NB4 (cell line): ENCODE results near the gene TBC1D3I.
"Not testable (repeated sequence)": the region's sequence is repeated elsewhere in the genome, so short reads cannot be mapped to it uniquely, and the experiment has no call there.

Experiments
- DNase-seq: peaks from one replicate; pipeline ENCODE4 v3.0.0; 2010; ENCODE audit warnings: low read depth
- H3K4me3 ChIP-seq: one replicate; pipeline ENCODE4 v1.5.1; 2011; ENCODE audit warnings: mild to moderate bottlenecking, low read depth, low read length, moderate library complexity
- MYC ChIP-seq: IDR thresholded peaks from 2 replicates; pipeline ENCODE4 v1.6.1; 2011; ENCODE audit warnings: low read depth, low read length
- POLR2A ChIP-seq: IDR thresholded peaks from 2 replicates; pipeline ENCODE4 v1.6.1; 2011; ENCODE audit warnings: mild to moderate bottlenecking; ENCODE audit not compliant: insufficient read length; ENCODE audit errors: extremely low read depth
- TF ChIP-seq, protein P1 (sequence below): IDR thresholded peaks from 2 replicates; pipeline ENCODE4 v1.6.1; 2011; ENCODE audit warnings: low read depth, low read length
- TF ChIP-seq, protein P2 (sequence below): IDR thresholded peaks from one replicate; pipeline ENCODE4 v1.5.1; 2012; ENCODE audit warnings: low read depth, low read length

The TBC1D3I gene

DNA sequence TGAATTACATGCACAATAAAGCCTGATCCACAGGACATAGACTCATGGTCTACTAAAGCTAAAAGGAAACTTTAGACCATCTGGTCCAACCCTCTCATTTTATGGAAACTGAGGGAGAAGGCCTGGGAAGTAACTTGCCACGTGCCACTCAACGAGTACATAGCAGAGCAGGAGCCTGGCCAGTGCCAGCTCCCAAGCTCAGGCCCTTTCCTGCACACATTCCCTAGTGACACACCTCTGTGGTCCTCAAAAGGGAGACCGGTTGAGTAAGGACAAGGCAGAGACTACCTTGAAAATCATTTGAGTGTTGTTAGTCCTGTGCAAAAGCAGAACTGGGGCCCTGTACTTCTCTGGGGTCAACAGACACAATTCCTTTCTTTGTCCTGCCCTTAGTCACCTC, 50.7 kb downstream of the TBC1D3I start:
- no peak overlapping the region for H3K4me3 ChIP-seq
- DNase-seq: no peak
- TF ChIP-seq, protein P1, sequence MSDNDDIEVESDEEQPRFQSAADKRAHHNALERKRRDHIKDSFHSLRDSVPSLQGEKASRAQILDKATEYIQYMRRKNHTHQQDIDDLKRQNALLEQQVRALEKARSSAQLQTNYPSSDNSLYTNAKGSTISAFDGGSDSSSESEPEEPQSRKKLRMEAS: no peak
- TF ChIP-seq MYC: no peak
- TF ChIP-seq, protein P2, sequence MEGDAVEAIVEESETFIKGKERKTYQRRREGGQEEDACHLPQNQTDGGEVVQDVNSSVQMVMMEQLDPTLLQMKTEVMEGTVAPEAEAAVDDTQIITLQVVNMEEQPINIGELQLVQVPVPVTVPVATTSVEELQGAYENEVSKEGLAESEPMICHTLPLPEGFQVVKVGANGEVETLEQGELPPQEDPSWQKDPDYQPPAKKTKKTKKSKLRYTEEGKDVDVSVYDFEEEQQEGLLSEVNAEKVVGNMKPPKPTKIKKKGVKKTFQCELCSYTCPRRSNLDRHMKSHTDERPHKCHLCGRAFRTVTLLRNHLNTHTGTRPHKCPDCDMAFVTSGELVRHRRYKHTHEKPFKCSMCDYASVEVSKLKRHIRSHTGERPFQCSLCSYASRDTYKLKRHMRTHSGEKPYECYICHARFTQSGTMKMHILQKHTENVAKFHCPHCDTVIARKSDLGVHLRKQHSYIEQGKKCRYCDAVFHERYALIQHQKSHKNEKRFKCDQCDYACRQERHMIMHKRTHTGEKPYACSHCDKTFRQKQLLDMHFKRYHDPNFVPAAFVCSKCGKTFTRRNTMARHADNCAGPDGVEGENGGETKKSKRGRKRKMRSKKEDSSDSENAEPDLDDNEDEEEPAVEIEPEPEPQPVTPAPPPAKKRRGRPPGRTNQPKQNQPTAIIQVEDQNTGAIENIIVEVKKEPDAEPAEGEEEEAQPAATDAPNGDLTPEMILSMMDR: no peak
- TF ChIP-seq POLR2A: no peak

DNA sequence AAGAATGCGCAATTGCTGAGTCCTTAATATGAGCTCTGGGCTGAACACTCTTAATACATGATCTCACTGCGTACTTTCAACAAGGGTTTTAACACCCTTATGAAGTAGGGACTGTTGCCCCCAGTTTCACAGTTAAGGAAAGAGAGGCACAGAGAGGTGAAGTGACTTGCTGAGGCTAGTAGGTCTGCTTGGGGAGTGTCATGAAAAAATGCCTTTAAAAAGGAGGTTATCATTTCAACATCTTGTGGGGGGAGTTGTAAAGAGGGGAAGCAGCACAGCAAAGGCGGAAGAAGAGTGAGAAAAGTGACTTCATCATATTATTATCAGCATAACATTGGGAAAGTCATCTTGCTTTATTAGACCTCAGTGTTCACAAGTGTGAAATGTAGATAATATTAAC, 51.4 kb downstream of the TBC1D3I start:
- TF ChIP-seq POLR2A (no peak), MYC (no peak)
- TF ChIP-seq, protein P1: no peak
- peak; percentile 57 for DNase-seq
- no peak overlapping the region for H3K4me3 ChIP-seq

DNA sequence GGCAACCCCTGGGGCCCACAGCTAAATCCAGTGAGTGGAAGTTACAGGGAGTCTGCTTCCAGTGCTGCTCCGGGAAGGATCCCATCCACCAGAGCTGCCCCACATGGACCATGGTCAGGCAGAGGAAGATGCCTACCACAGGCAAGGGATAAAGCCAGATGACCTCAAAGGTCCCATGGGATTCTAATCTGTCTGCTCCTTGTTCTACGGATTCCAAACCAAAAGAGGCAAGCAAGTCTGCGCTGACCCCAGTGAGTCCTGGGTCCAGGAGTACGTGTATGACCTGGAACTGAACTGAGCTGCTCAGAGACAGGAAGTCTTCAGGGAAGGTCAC, 52.1 kb downstream of the TBC1D3I start:
- no peak overlapping the region for H3K4me3 ChIP-seq
- TF ChIP-seq, protein P2: no peak
- TF ChIP-seq MYC: no peak
- TF ChIP-seq, protein P1: no peak
- no peak for TF ChIP-seq POLR2A
- no peak for DNase-seq

DNA sequence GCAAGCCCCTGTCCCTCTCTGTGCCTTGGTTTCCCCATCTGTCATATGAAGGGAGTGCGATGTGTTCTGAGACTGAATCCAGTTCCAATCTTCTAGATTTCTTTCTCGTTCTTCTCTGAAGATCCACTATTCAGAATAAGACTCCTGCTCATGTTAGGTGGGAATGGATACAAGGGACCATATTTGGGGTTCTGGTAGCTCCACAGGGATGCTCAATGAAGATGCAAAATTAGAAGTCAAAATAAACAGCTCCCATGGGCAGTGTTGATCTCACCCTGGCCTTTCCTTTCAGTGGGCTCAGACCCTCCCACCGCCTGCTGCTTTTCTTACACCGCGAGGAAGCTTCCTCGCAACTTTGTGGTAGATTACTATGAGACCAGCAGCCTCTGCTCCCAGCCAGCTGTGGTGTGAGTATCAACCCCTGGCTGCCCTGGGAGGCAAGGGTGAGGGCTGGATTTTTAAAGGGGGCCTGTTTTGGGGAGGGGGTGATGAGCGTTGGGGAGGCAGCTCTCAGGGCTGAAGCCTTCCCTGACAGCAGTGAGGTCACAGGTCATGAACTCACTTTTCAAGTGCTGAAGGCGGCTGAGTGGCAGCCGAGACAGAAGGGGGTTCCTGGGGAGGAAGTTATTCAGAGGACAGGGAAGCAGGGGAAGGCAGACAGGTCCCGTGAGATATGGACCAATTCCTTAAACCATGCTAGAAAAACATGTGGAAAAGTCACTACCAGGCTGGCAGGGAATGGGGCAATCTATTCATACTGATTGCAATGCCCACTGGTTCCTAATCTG, 52.7 kb downstream of the TBC1D3I start:
- peak; percentile 32 for DNase-seq
- H3K4me3 ChIP-seq: not testable (repeated sequence)

DNA sequence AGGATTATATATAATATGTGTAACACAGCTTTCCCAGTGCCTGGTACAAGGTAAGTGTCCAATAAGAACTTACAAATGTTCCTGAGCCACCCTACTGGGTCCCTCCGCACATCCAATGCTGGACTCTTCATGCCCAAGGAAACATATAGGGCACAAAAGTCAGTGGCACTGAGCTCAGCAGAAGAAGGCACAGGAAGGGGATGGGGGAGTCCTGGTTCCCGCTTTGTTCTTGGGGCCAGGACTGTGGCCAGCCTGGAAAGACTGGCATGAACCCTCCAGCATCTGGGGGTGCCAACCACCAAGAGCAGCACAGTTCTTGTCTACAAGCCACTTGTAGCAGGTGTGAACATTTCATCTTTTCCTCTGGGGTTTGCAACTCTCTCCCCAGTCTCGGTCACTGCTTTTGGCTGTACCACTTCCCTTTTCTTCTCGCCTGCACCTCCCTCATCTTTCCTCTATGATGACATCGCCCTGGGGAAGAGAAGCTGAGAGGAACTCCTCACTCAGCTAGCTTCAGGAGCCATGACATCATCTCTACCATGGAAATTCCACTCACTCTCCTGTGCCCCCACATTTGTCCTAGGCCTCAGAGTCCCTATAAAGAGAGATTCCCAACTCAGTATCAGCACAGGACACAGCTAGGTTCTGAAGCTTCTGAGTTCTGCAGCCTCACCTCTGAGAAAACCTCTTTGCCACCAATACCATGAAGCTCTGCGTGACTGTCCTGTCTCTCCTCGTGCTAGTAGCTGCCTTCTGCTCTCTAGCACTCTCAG, 53.7 kb downstream of the TBC1D3I start, which contains the start of gene CCL4L2:
Gene CCL4L2 (plus strand): TSS at position 625 of the 773 bp plus-strand sequence.
- not testable (repeated sequence) for H3K4me3 ChIP-seq
- DNase-seq: peak; percentile 75

DNA sequence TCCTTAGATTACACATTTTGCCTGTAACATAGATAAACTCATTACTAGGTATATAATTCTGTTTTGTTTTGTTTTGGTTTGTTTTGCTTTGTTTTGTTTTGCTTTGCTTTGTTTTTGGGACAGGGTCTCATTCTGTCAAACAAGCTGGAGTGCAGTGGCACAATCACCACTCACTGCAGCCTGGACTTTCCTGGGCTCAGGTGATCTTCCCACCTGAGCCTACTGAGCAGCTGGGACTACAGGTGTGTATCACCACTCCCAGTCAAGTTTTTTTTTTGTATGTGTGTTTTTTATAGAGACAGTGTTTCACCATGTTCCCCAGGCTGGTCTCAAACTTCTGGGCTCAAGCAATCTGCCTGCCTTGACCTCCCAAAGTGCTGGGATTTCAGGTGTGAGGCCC, 54.8 kb downstream of the TBC1D3I start:
- TF ChIP-seq MYC (no peak), POLR2A (no peak)
- TF ChIP-seq, protein P2: no peak
- TF ChIP-seq, protein P1: no peak
- H3K4me3 ChIP-seq: no peak overlapping the region
- no peak for DNase-seq

DNA sequence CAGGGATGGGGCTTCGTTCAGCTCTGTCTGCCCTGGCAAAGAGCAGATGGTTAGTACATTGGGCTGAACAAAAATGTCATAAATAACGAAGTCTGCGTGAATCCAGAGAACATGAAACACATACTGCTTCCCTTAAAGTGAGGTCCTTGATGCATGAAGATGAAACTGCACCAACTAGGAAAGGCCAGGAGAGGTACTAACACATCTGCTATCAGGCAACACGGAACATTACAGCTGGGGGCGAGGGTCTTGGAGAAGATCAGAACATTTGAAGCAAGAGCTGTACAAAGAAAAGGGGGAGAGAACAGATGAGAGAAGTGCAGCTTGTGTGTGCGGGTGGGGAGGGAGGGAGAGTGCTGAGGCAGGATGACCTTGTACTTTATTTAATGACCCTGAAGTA, 57.0 kb downstream of the TBC1D3I start:
- H3K4me3 ChIP-seq: not testable (repeated sequence)

DNA sequence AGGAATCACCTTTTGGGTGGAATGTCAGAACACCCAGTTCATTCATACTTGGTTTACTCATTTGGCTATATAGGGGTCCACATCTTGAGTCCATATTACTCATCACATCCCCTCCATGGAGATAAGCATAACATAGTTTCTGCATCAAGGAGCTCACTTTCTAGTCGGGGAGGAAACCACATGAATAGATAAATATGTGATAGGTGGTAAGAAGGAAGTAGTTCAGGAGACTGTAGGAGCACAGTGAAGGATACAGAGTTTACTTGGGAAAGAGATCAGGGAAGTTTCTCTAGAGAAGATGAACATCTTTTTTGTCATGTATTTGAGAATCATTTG, 57.9 kb downstream of the TBC1D3I start:
- peak; percentile 45 for DNase-seq
- not testable (repeated sequence) for H3K4me3 ChIP-seq

More for the DNA sequence above, 57.0 kb downstream of the TBC1D3I start:
- not testable (repeated sequence) for DNase-seq
